SH-SY5Y (cell line): ENCODE results near the gene MREG.

ENCODE experiments used
- GATA2 ChIP-seq: IDR thresholded peaks from 2 replicates; pipeline ENCODE4 v1.6.1; 2011; ENCODE audit warnings: mild to moderate bottlenecking, low read depth, low read length
- GATA3 ChIP-seq: IDR thresholded peaks from 2 replicates; pipeline ENCODE4 v1.6.1; 2011; ENCODE audit warnings: low read depth, mild to moderate bottlenecking, low read length, moderate library complexity

- TF ChIP-seq GATA3 (no peak), GATA2 (no peak)
Observed at GRCh38 chr2:215941726-215942125, 71.6 kb downstream of the MREG start.
